Endothelial cell of umbilical vein (primary cell): ENCODE results near the gene PDE3A. TPM values are rescaled to one million over a fixed set of nuclear protein-coding genes. Genes with fewer than 3 reads are reported as not detected.

ENCODE experiments used
- BruUV-seq: library from RNA; stranded (reverse); fragments of 400-500 nt; replicated peaks from 2 replicates; lab custom pipeline; 2021; lab: Mats Ljungman, UMichigan
- CTCF ChIA-PET: fragments of 300-600, 350-600 bp; sonication (Branson Sonifier 250); formaldehyde crosslinking; loops from one replicate; lab custom pipeline; 2021; ENCODE audit warnings: antibody characterized with exemption, inconsistent platforms; lab: Charles Lee
- POLR2A ChIA-PET: fragments of 300-600, 350-600 bp; sonication (Branson Sonifier 250); formaldehyde crosslinking; loops from one replicate; lab custom pipeline; 2021; ENCODE audit warnings: antibody characterized with exemption, inconsistent platforms; lab: Charles Lee
- DNase-seq: peaks from one replicate; pipeline ENCODE4 v3.0.0-alpha.2; 2011; ENCODE audit warnings: low read depth, low spot score
- FAIRE-seq: peaks from 2 replicates; lab custom pipeline; 2011; peaks lifted over from hg19 to GRCh38; lab: Jason Lieb, UNC
- H2AFZ ChIP-seq: 2 replicates; pipeline ENCODE4 v1.6.0; 2012; ENCODE audit warnings: low read depth, low read length, control low read depth, inconsistent platforms
- H3K27ac ChIP-seq: 2 replicates; pipeline ENCODE4 v1.5.1; 2011; ENCODE audit warnings: low read depth, mild to moderate bottlenecking, control low read depth, low read length, moderate library complexity; ENCODE audit not compliant: insufficient read depth
- H3K27me3 ChIP-seq, 2 experiments: 2 replicates each; pipeline versions ENCODE4 v1.6.0 to v1.6.1; 2011; ENCODE audit warnings: low read length in 2 of 2, mixed read lengths in 1 of 2; ENCODE audit not compliant: control insufficient read depth in 2 of 2, insufficient read depth in 2 of 2
- H3K36me3 ChIP-seq, 2 experiments: 2 replicates in 1 of 2; 3 replicates in 1 of 2; pipeline ENCODE4 v1.5.1; 2011; ENCODE audit warnings: low read length in 2 of 2, mild to moderate bottlenecking in 1 of 2, moderate library complexity in 1 of 2; ENCODE audit not compliant: control insufficient read depth in 2 of 2, insufficient read depth in 2 of 2; ENCODE audit errors: extremely low read depth in 1 of 2
- H3K4me1 ChIP-seq: 3 replicates; pipeline ENCODE4 v1.5.1; 2011; ENCODE audit warnings: mild to moderate bottlenecking, low read length; ENCODE audit not compliant: control insufficient read depth, insufficient read depth; ENCODE audit errors: extremely low read depth
- H3K4me2 ChIP-seq: 2 replicates; pipeline ENCODE4 v1.6.1; 2011; ENCODE audit warnings: low read length, control low read depth, mixed read lengths; ENCODE audit not compliant: insufficient read depth
- H3K4me3 ChIP-seq, 3 experiments: fragments of 200-600 bp in 1 of 3; sonication (generic), shearing (Covaris generic) in 1 of 3; replicated peaks in 1 of 3; 2 replicates each; pipeline ENCODE4 v1.5.1; 2011 to 2016; ENCODE audit warnings: control low read depth in 3 of 3, low read length in 3 of 3, mild to moderate bottlenecking in 2 of 3, inconsistent platforms in 1 of 3, low read depth in 1 of 3, moderate library complexity in 1 of 3; ENCODE audit not compliant: insufficient read depth in 1 of 3
- H3K79me2 ChIP-seq: 2 replicates; pipeline ENCODE4 v1.6.0; 2012; ENCODE audit warnings: low read length, inconsistent platforms; ENCODE audit not compliant: control insufficient read depth, insufficient read depth
- H3K9ac ChIP-seq: replicated peaks from 2 replicates; pipeline ENCODE3; 2011; ENCODE audit warnings: low read length, control low read depth; ENCODE audit not compliant: insufficient read depth; ENCODE audit errors: extremely low read depth
- H3K9me1 ChIP-seq: replicated peaks from 3 replicates; pipeline ENCODE4 v1.6.0; 2011; ENCODE audit warnings: mild to moderate bottlenecking, low read length; ENCODE audit not compliant: control insufficient read depth, insufficient read depth; ENCODE audit errors: extremely low read depth
- H3K9me3 ChIP-seq: replicated peaks from 2 replicates; pipeline ENCODE4 v1.5.1; 2012; ENCODE audit warnings: low read length, inconsistent platforms; ENCODE audit not compliant: control insufficient read depth, insufficient read depth
- H4K20me1 ChIP-seq: replicated peaks from 2 replicates; pipeline ENCODE3; 2011; ENCODE audit warnings: mild to moderate bottlenecking, low read length; ENCODE audit not compliant: control insufficient read depth, insufficient read depth; ENCODE audit errors: extremely low read depth
- EZH2 ChIP-seq: IDR thresholded peaks from 2 replicates; pipeline ENCODE4 v1.6.1; 2012; ENCODE audit warnings: borderline replicate concordance, low read depth, mild to moderate bottlenecking, moderate library complexity, low read length, inconsistent platforms; ENCODE audit not compliant: severe bottlenecking
- FOS ChIP-seq: IDR thresholded peaks from 2 replicates; pipeline ENCODE4 v1.6.1; 2011; ENCODE audit warnings: mild to moderate bottlenecking, low read length, moderate library complexity, borderline replicate concordance; ENCODE audit not compliant: insufficient read depth
- GATA2 ChIP-seq: IDR thresholded peaks from 2 replicates; pipeline ENCODE4 v1.7.0; 2011; ENCODE audit warnings: low read depth, mild to moderate bottlenecking, moderate library complexity, mixed read lengths, low read length; ENCODE audit not compliant: insufficient read length, insufficient read depth
- JUN ChIP-seq: IDR thresholded peaks from 2 replicates; pipeline ENCODE4 v1.6.1; 2011; ENCODE audit warnings: borderline replicate concordance, low read depth; ENCODE audit not compliant: insufficient read length, insufficient read depth
- MYC ChIP-seq: IDR thresholded peaks from one replicate; pipeline ENCODE4 v1.6.1; 2011; ENCODE audit warnings: mild to moderate bottlenecking, low read depth, low read length
- POLR2A ChIP-seq: IDR thresholded peaks from 2 replicates; pipeline ENCODE4 v1.6.1; 2012; ENCODE audit warnings: low read depth, mild to moderate bottlenecking, control low read depth, low read length
- POLR2AphosphoS5 ChIP-seq: IDR thresholded peaks from 2 replicates; pipeline ENCODE4 v1.6.1; 2012; ENCODE audit warnings: low read depth, mild to moderate bottlenecking, control low read depth, low read length, moderate library complexity; ENCODE audit not compliant: insufficient read depth
- dilution Hi-C: fragments of 300-500 bp; cut with MboI; formaldehyde crosslinking; loops from one replicate; pipeline ENCODE4 v1.15.0; 2019; ENCODE audit warnings: low sequenced_read_pairs; ENCODE audit not compliant: extremely low pct_ligation_motif_present
- intact Hi-C: fragments of 100-400 bp; cut with micrococcal nuclease; formaldehyde crosslinking; loops from one replicate; pipeline ENCODE4 v1.10.0; 2022
- polyA plus RNA-seq, 4 experiments: library from polyadenylated mRNA; depleted of rRNA in 3 of 4; stranded (reverse) in 3 of 4; unstranded in 1 of 4; fragments of >200 nt; gene quantifications; 2 replicates each; pipeline versions ENCODE4 v1.2.1 to v1.2.3, GENCODE V29; 2011 to 2012; ENCODE audit warnings: missing spikeins in 1 of 4
- total RNA-seq: library from RNA; stranded (reverse); gene quantifications from 2 replicates; pipeline ENCODE4 v1.2.3, GENCODE V29; 2021
- TF ChIP-seq, protein P1 (sequence below), 2 donors: IDR thresholded peaks; 1 replicate in 1 of 2; 2 replicates in 1 of 2; pipeline ENCODE4 v1.5.1; 2011; ENCODE audit warnings: low read length in 2 of 2, mild to moderate bottlenecking in 2 of 2, moderate library complexity in 2 of 2, control low read depth in 1 of 2, inconsistent platforms in 1 of 2, low read depth in 1 of 2; ENCODE audit not compliant: insufficient read depth in 1 of 2; ENCODE audit errors: extremely low read depth in 1 of 2
- TF ChIP-seq, protein P2 (sequence below): IDR thresholded peaks from 2 replicates; pipeline ENCODE4 v1.6.1; 2011; ENCODE audit not compliant: insufficient read depth, insufficient read length

PDE3A gene
- total and polyA plus RNA-seq, 2 donors (not counting 3 experiments of a cell fraction or from before 2014, with no cell fraction given): 14.0 to 27.4 TPM

DNA sequence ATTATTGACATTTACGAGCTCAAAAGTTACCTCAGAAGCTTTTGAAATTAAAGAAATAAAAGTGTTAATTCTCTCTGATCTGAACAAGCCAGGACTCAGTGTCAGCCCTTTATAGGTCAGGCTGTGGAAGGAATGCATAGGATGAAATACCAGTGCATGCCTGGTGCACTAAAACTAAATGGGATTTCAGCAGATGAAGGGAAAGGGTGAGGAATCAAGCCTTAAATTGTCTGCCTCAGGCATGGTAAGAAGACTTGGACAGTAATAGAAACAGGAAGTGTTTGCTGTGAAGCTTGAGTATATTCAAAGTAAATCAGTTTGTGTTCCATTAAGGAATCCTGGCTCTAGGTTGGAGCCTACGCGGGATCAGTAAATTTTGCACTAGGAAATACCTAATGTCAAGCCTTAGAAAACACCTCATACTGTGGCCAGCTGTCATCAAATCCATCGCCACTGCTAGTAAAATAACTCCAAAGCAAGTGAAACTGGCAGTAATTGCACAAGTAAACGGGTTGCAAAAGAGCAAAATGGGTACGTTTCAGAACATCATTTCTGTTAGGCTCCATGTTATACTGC, 76.3 kb downstream of the PDE3A start:
- TF ChIP-seq POLR2AphosphoS5: no peak
- DNase-seq: no peak
- Histone ChIP-seq H3K4me1 (no peaks in the 10 kb centered on the region), H4K20me1 (peaks cover 3% of the 10 kb centered on the region), H3K9me3 (no peaks in the 10 kb centered on the region), H3K4me3 (no peak overlapping the region), H3K27ac (no peak overlapping the region), H3K4me2 (no peak overlapping the region), H2AFZ (no peak overlapping the region), H3K9ac (no peak overlapping the region), H3K36me3 (peaks cover 0 to 2% of the 10 kb centered on the region in 2 experiments), H3K27me3 (no peaks in the 10 kb centered on the region), H3K79me2 (peaks cover 6% of the 10 kb centered on the region), H3K9me1 (no peaks in the 10 kb centered on the region)
- FAIRE-seq: no peak
- ChIA-PET CTCF (interaction anchor here (1.0 kb wide), 1 partner anchor 644 kb away, joined by 3 read pairs; no protein-coding TSS in a partner anchor), POLR2A (no interaction called here)
- intact Hi-C loops (no loop called here), dilution Hi-C loops (no loop called here)
- no TSS peak for BruUV-seq

DNA sequence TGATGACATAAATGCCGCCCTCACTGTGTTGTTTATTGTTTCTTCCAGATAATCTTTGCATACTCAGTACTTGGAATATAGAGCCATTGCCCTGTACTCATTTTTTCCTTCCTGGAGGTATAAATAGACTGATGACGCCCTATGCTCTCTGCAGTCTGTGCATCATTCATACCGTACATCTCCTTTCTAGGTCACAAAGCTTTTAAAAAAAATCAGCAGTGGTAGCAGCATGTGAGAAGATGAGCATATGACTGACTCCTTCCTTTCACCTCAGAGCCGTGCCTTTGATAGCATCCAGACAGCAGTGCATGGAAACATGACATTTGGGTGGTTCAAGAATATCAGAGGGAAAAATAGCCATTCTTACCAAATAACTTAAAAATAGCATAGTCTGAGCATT, 77.3 kb downstream of the PDE3A start:
- Histone ChIP-seq H4K20me1 (peaks cover 3% of the 10 kb centered on the region), H3K4me2 (no peak overlapping the region), H3K9me1 (no peaks in the 10 kb centered on the region), H3K9me3 (no peaks in the 10 kb centered on the region), H3K79me2 (peaks cover 2% of the 10 kb centered on the region), H3K36me3 (peaks cover 0 to 2% of the 10 kb centered on the region in 2 experiments), H3K4me3 (no peak overlapping the region), H3K27me3 (no peaks in the 10 kb centered on the region), H3K27ac (no peak overlapping the region), H3K9ac (no peak overlapping the region), H2AFZ (no peak overlapping the region), H3K4me1 (no peaks in the 10 kb centered on the region)
- intact Hi-C loops (no loop called here), dilution Hi-C loops (no loop called here)
- FAIRE-seq (no peak), DNase-seq (no peak)
- CTCF ChIA-PET: no interaction called here
- POLR2A ChIA-PET: no interaction called here
- no peak for TF ChIP-seq FOS
- TF ChIP-seq EZH2: no peak
- TF ChIP-seq GATA2: no peak
- no peak for TF ChIP-seq POLR2AphosphoS5
- TF ChIP-seq MYC: no peak
- TF ChIP-seq POLR2A: no peak
- TF ChIP-seq, protein P1, sequence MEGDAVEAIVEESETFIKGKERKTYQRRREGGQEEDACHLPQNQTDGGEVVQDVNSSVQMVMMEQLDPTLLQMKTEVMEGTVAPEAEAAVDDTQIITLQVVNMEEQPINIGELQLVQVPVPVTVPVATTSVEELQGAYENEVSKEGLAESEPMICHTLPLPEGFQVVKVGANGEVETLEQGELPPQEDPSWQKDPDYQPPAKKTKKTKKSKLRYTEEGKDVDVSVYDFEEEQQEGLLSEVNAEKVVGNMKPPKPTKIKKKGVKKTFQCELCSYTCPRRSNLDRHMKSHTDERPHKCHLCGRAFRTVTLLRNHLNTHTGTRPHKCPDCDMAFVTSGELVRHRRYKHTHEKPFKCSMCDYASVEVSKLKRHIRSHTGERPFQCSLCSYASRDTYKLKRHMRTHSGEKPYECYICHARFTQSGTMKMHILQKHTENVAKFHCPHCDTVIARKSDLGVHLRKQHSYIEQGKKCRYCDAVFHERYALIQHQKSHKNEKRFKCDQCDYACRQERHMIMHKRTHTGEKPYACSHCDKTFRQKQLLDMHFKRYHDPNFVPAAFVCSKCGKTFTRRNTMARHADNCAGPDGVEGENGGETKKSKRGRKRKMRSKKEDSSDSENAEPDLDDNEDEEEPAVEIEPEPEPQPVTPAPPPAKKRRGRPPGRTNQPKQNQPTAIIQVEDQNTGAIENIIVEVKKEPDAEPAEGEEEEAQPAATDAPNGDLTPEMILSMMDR (IDR thresholded peaks at IDR 0.05; ENCODE audit: extremely low read depth in 1 of 2, insufficient read depth in 1 of 2, low read depth in 1 of 2, low read length in 2 of 2): no peak
- TF ChIP-seq, protein P2, sequence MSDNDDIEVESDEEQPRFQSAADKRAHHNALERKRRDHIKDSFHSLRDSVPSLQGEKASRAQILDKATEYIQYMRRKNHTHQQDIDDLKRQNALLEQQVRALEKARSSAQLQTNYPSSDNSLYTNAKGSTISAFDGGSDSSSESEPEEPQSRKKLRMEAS: no peak
- no peak for TF ChIP-seq JUN
- no TSS peak for BruUV-seq
